HFF-Myc (cell line): Measurements from ENCODE around the gene MELTF.

Experiments
- DNase-seq: peaks from one replicate; pipeline ENCODE4 v3.0.0-alpha.2; 2011; ENCODE audit warnings: low read depth; ENCODE audit errors: extremely low read depth
- H3K4me3 ChIP-seq: replicated peaks from 2 replicates; pipeline ENCODE4 v1.5.1; 2011; ENCODE audit warnings: low read depth, mild to moderate bottlenecking, control low read depth, low read length
- CTCF ChIP-seq: IDR thresholded peaks from 2 replicates; pipeline ENCODE4 v1.5.1; 2012; ENCODE audit warnings: mild to moderate bottlenecking, low read depth, low read length, control low read depth; ENCODE audit errors: missing control alignments

The MELTF gene

GRCh38 chr3:196985954-196986885 is 43.4 kb downstream of the MELTF start:
- no peak for DNase-seq
- no peak overlapping the region for H3K4me3 ChIP-seq
- TF ChIP-seq CTCF, result no peak

GRCh38 chr3:196985298-196985697 is 44.3 kb downstream of the MELTF start:
- DNase-seq, result no peak
- TF ChIP-seq CTCF, result no peak
- H3K4me3 ChIP-seq, result no peak overlapping the region

- TF ChIP-seq CTCF, result no peak
Observed at GRCh38 chr3:196983186-196983585, 46.4 kb downstream of the MELTF start.

GRCh38 chr3:196981657-196982056 is 48.0 kb downstream of the MELTF start:
- no peak overlapping the region for H3K4me3 ChIP-seq
- no peak for TF ChIP-seq CTCF
- no peak for DNase-seq

More at GRCh38 chr3:196983186-196983585, 46.4 kb downstream of the MELTF start:
- no peak for DNase-seq
- no peak overlapping the region for H3K4me3 ChIP-seq

- no peak overlapping the region for H3K4me3 ChIP-seq
- no peak for TF ChIP-seq CTCF
- DNase-seq, result no peak
Observed at GRCh38 chr3:196979545-196979944, 50.1 kb downstream of the MELTF start.

GRCh38 chr3:196976941-196977340 is 52.7 kb downstream of the MELTF start:
- TF ChIP-seq CTCF, result no peak
- H3K4me3 ChIP-seq, result no peak overlapping the region
- no peak for DNase-seq
